ENCODE results near the gene CRYL1. TPM values are rescaled to one million over a fixed set of nuclear protein-coding genes. Genes with fewer than 3 reads are reported as not detected.

Gene CRYL1
- total RNA-seq, 1 experiment from 2014 or later: 13.4 TPM

GRCh38 chr13:20456737-20457136 lies 68.9 kb downstream of the CRYL1 start:
- DNase-seq (ENCODE audit: low read depth, low spot score): no peak
- in situ Hi-C loops (cut with HindIII; ENCODE audit: low pct_unique_long_range_greater_than_20kb, low sequenced_read_pairs): no loop called here
- BruUV-seq (replicated peaks): no TSS peak

GRCh38 chr13:20451397-20451796 lies 74.3 kb downstream of the CRYL1 start:
- Histone ChIP-seq H3K9me3 (ENCODE audit: control insufficient read depth, insufficient read depth, low read depth, low read length) (peaks cover 20% of the 10 kb centered on the region; the same call in 1 of the 2 replicates), H3K4me3 (ENCODE audit: low read depth in 2 of 2, low read length in 2 of 2) (no peak overlapping the region), H3K27ac (ENCODE audit: low read length) (no peak overlapping the region), H3K27me3 (ENCODE audit: control insufficient read depth, insufficient read depth, low read length) (no peaks in the 10 kb centered on the region), H3K4me1 (ENCODE audit: control insufficient read depth, insufficient read depth, low read length) (no peaks in the 10 kb centered on the region), H3K36me3 (ENCODE audit: control insufficient read depth, insufficient read depth, low read length) (no peaks in the 10 kb centered on the region)
- DNase-seq (ENCODE audit: low read depth, low spot score) (no peak), ATAC-seq (no peak)
- in situ Hi-C loops (cut with HindIII; ENCODE audit: low pct_unique_long_range_greater_than_20kb, low sequenced_read_pairs): no loop called here
- ChIA-PET CTCF (no interaction called here), POLR2A (no interaction called here)
- no TSS peak for BruUV-seq (replicated peaks)
- TF ChIP-seq SIN3A (IDR thresholded peaks at IDR 0.05; ENCODE audit: borderline replicate concordance, insufficient read depth, low read depth, low read length) (no peak), TCF7L2 (IDR thresholded peaks at IDR 0.05; ENCODE audit: low read depth, low read length) (no peak), CTCF (IDR thresholded peaks at IDR 0.05) (no peak), POLR2AphosphoS5 (IDR thresholded peaks at IDR 0.05; ENCODE audit: low read depth, low read length) (no peak)
- TF ChIP-seq, protein P1, sequence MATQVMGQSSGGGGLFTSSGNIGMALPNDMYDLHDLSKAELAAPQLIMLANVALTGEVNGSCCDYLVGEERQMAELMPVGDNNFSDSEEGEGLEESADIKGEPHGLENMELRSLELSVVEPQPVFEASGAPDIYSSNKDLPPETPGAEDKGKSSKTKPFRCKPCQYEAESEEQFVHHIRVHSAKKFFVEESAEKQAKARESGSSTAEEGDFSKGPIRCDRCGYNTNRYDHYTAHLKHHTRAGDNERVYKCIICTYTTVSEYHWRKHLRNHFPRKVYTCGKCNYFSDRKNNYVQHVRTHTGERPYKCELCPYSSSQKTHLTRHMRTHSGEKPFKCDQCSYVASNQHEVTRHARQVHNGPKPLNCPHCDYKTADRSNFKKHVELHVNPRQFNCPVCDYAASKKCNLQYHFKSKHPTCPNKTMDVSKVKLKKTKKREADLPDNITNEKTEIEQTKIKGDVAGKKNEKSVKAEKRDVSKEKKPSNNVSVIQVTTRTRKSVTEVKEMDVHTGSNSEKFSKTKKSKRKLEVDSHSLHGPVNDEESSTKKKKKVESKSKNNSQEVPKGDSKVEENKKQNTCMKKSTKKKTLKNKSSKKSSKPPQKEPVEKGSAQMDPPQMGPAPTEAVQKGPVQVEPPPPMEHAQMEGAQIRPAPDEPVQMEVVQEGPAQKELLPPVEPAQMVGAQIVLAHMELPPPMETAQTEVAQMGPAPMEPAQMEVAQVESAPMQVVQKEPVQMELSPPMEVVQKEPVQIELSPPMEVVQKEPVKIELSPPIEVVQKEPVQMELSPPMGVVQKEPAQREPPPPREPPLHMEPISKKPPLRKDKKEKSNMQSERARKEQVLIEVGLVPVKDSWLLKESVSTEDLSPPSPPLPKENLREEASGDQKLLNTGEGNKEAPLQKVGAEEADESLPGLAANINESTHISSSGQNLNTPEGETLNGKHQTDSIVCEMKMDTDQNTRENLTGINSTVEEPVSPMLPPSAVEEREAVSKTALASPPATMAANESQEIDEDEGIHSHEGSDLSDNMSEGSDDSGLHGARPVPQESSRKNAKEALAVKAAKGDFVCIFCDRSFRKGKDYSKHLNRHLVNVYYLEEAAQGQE (IDR thresholded peaks at IDR 0.05; ENCODE audit: insufficient read depth in 1 of 2, low read depth in 2 of 2, low read length in 1 of 2): no peak
- intact Hi-C loops (cut with micrococcal nuclease; ENCODE audit: unreplicated experiment): no loop called here

More at GRCh38 chr13:20456737-20457136, 68.9 kb downstream of the CRYL1 start:
- Histone ChIP-seq H3K4me3 (ENCODE audit: low read depth in 2 of 2, low read length in 2 of 2) (no peak overlapping the region), H3K9me3 (ENCODE audit: control insufficient read depth, insufficient read depth, low read depth, low read length) (no peaks in the 10 kb centered on the region), H3K27ac (ENCODE audit: low read length) (no peak overlapping the region; the same call in 1 of the 2 replicates), H3K27me3 (ENCODE audit: control insufficient read depth, insufficient read depth, low read length) (no peaks in the 10 kb centered on the region), H3K36me3 (ENCODE audit: control insufficient read depth, insufficient read depth, low read length) (no peaks in the 10 kb centered on the region), H3K4me1 (ENCODE audit: control insufficient read depth, insufficient read depth, low read length) (peaks cover 8% of the 10 kb centered on the region; the same call in 1 of the 2 replicates)
- POLR2A ChIA-PET: no interaction called here
- peak; percentile 51; the same call in 1 of the 2 replicates for ATAC-seq
- CTCF ChIA-PET: interaction anchor here (0.6 kb wide), 1 partner anchor 32 kb away, joined by 3 read pairs; no protein-coding TSS in a partner anchor
- intact Hi-C loops (cut with micrococcal nuclease; ENCODE audit: unreplicated experiment): no loop called here
- TF ChIP-seq TCF7L2 (IDR thresholded peaks at IDR 0.05; ENCODE audit: low read depth, low read length) (no peak), CTCF (IDR thresholded peaks at IDR 0.05) (no peak), POLR2AphosphoS5 (IDR thresholded peaks at IDR 0.05; ENCODE audit: low read depth, low read length) (no peak), SIN3A (IDR thresholded peaks at IDR 0.05; ENCODE audit: borderline replicate concordance, insufficient read depth, low read depth, low read length) (no peak)
- TF ChIP-seq, protein P1 (IDR thresholded peaks at IDR 0.05; ENCODE audit: insufficient read depth in 1 of 2, low read depth in 2 of 2, low read length in 1 of 2): no peak

All from Panc1 (cell line).